Smooth muscle cell (in vitro differentiated cells): ENCODE measurements around the gene PAQR4. TPM values are rescaled to one million over a fixed set of nuclear protein-coding genes. Genes with fewer than 3 reads are reported as not detected.

Experiments used
- DNase-seq: peaks from one replicate; lab custom pipeline; 2025; ENCODE audit not compliant: unreplicated experiment; lab: John Stamatoyannopoulos, UW
- H2AFZ ChIP-seq: fragments of 200-600 bp; sonication (generic); 2 replicates; pipeline ENCODE4 v1.6.0; 2016; ENCODE audit warnings: antibody characterized with exemption, low read depth, mild to moderate bottlenecking
- H3F3A ChIP-seq: fragments of 200-600 bp; sonication (generic); 2 replicates; pipeline ENCODE4 v1.6.0; 2017; ENCODE audit warnings: antibody characterized with exemption, low read depth
- H3K27ac ChIP-seq: fragments of 200-600 bp; sonication (generic); 2 replicates; pipeline ENCODE4 v1.5.1; 2016; ENCODE audit warnings: low read depth, mild to moderate bottlenecking
- H3K27me3 ChIP-seq: fragments of 200-600 bp; sonication (generic); 2 replicates; pipeline ENCODE4 v1.6.1; 2016; ENCODE audit warnings: low read depth, mild to moderate bottlenecking
- H3K36me3 ChIP-seq: fragments of 200-600 bp; sonication (generic); 2 replicates; pipeline ENCODE4 v1.5.1; 2016; ENCODE audit warnings: low read depth
- H3K4me1 ChIP-seq: fragments of 200-600 bp; sonication (generic); 2 replicates; pipeline ENCODE4 v1.5.1; 2016; ENCODE audit warnings: low read depth
- H3K4me2 ChIP-seq: fragments of 200-600 bp; sonication (generic); 2 replicates; pipeline ENCODE4 v1.6.0; 2016; ENCODE audit warnings: mild to moderate bottlenecking
- H3K4me3 ChIP-seq: fragments of 200-600 bp; sonication (generic); 2 replicates; pipeline ENCODE4 v1.5.1; 2016; ENCODE audit warnings: mild to moderate bottlenecking
- H3K79me2 ChIP-seq: fragments of 200-600 bp; sonication (generic); 2 replicates; pipeline ENCODE4 v1.6.0; 2016; ENCODE audit warnings: low read depth, mild to moderate bottlenecking
- H3K9ac ChIP-seq: fragments of 200-600 bp; sonication (generic); 2 replicates; pipeline ENCODE4 v1.6.0; 2016; ENCODE audit warnings: low read depth
- H3K9me3 ChIP-seq: fragments of 200-600 bp; sonication (generic); replicated peaks from 2 replicates; pipeline ENCODE4 v1.5.1; 2016; ENCODE audit warnings: low read depth
- H4K20me1 ChIP-seq: fragments of 200-600 bp; sonication (generic); 2 replicates; pipeline ENCODE4 v1.6.0; 2016; ENCODE audit warnings: low read depth
- CTCF ChIP-seq: fragments of 200-600 bp; sonication (generic); IDR thresholded peaks from 2 replicates; pipeline ENCODE4 v1.5.1; 2017; ENCODE audit warnings: borderline replicate concordance, mild to moderate bottlenecking, antibody characterized with exemption; ENCODE audit not compliant: insufficient read depth, poor library complexity, severe bottlenecking
- WGBS: methylation state at CpG from one replicate; pipeline ENCODE4 v1.1.7; 2016; ENCODE audit warnings: low lambda C conversion rate; 5-methylcytosine and 5-hydroxymethylcytosine counted together
- polyA plus RNA-seq: library from polyadenylated mRNA; unstranded; fragments of >200 nt; fragmentation: Nextera tagmentation; extraction: Ambion mirVana; gene quantifications from 2 replicates; pipeline ENCODE4 v1.2.1, GENCODE V29; 2016
- total RNA-seq: library from RNA; depleted of rRNA; stranded (reverse); fragments of >200 nt; gene quantifications from 2 replicates; pipeline ENCODE4 v1.2.3, GENCODE V29; 2014

PAQR4 gene
- total and polyA plus RNA-seq, 2 experiments from 2014 or later = 4.6 to 9.3 TPM

GRCh38 chr16:3007957-3008689 lies 39.0 kb downstream of the PAQR4 start:
- no peak overlapping the region for H2AFZ ChIP-seq
- H4K20me1 ChIP-seq = no peaks in the 10 kb centered on the region
- peak overlapping the region; percentile 86 for H3K27ac ChIP-seq
- no peak for DNase-seq
- WGBS = 18% methylated on average over 17 of the region's 17 CpGs
- H3K36me3 ChIP-seq = no peaks in the 10 kb centered on the region
- H3K9me3 ChIP-seq = no peaks in the 10 kb centered on the region
- peaks cover 39% of the 10 kb centered on the region for H3K4me1 ChIP-seq
- peaks cover 76% of the 10 kb centered on the region for H3K27me3 ChIP-seq
- H3K9ac ChIP-seq = no peak overlapping the region
- no peaks in the 10 kb centered on the region for H3F3A ChIP-seq
- no peak overlapping the region for H3K4me3 ChIP-seq
- peak overlapping the region; percentile 48 for H3K4me2 ChIP-seq
- no peaks in the 10 kb centered on the region for H3K79me2 ChIP-seq
- TF ChIP-seq CTCF = no peak

GRCh38 chr16:3008690-3009037 lies 39.5 kb downstream of the PAQR4 start:
- Histone ChIP-seq H3K9me3 (no peaks in the 10 kb centered on the region), H3K9ac (no peak overlapping the region), H3K79me2 (no peaks in the 10 kb centered on the region), H3K36me3 (no peaks in the 10 kb centered on the region), H3K4me1 (peaks cover 39% of the 10 kb centered on the region), H3K27ac (peak overlapping the region; percentile 86), H2AFZ (no peak overlapping the region), H4K20me1 (no peaks in the 10 kb centered on the region), H3K4me3 (no peak overlapping the region), H3K27me3 (peaks cover 81% of the 10 kb centered on the region), H3F3A (no peaks in the 10 kb centered on the region), H3K4me2 (peak overlapping the region; percentile 48)
- TF ChIP-seq CTCF = no peak
- DNase-seq = no peak
- WGBS = 36% methylated on average over 4 of the region's 4 CpGs

- WGBS = 16% methylated on average over 21 of the region's 21 CpGs
- Histone ChIP-seq H3K4me2 (peak overlapping the region; percentile 62), H2AFZ (no peak overlapping the region)
Observed at GRCh38 chr16:3009568-3010390, 40.6 kb downstream of the PAQR4 start.

More at GRCh38 chr16:3009568-3010390, 40.6 kb downstream of the PAQR4 start:
- TF ChIP-seq CTCF = no peak
- peaks cover 38% of the 10 kb centered on the region for H3K4me1 ChIP-seq
- no peak for DNase-seq
- H3K27ac ChIP-seq = peak overlapping the region; percentile 86
- H3K27me3 ChIP-seq = peaks cover 89% of the 10 kb centered on the region
- H4K20me1 ChIP-seq = no peaks in the 10 kb centered on the region
- no peaks in the 10 kb centered on the region for H3K79me2 ChIP-seq
- no peaks in the 10 kb centered on the region for H3K36me3 ChIP-seq
- H3K4me3 ChIP-seq = peak overlapping the region; percentile 28
- no peaks in the 10 kb centered on the region for H3K9me3 ChIP-seq
- peak overlapping the region; percentile 50 for H3K9ac ChIP-seq
- no peaks in the 10 kb centered on the region for H3F3A ChIP-seq
